SIG-M5 treated with dmso at 0.1 percent for 504 hours (cell line): ENCODE data around the gene ZNF529.
"Not testable (repeated sequence)": the region's sequence is repeated elsewhere in the genome, so short reads cannot be mapped to it uniquely, and the experiment has no call there.

Experiments
- DNase-seq: peaks from one replicate; lab custom pipeline; 2025; ENCODE audit not compliant: unreplicated experiment; lab: John Stamatoyannopoulos, UW

The ZNF529 gene

GRCh38 chr19:36573020-36573894 lies at the start of gene ZNF529:
ZNF529 (minus strand) TSS chr19:36573292; CDS start chr19:36572346, 946 bp downstream.
- DNase-seq: peak; percentile 88

DNA sequence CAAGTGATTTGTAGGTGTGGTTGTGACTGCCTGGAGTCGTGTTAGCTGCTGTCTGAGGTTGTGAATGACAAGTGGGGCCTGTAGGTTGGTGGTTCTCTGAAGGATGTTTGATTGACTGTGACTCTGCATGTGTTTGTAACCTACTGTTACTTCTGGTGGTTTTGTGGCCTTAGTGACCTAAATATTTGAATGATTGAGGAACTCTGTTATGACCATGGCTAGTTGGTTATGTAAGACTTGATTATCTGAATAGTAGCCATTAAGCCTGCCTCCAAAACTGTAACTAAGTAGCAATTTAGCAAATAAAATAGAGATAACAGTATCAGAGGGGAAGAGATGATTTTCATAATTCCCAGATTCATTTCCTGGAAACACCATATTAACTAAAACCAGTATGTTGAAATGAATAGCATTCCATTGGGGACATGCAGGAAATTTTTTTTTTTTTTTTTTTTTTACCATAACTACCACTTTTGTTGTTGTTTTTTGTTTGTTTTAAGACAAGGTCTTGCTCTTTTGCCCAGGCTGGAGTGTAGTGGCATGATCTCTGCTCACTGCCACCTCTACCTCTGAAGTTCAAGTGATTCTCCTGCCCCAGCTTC lies 32.9 kb upstream of the ZNF529 start:
- DNase-seq: no peak

GRCh38 chr19:36605101-36605876 lies 32.2 kb upstream of the ZNF529 start, which contains the start of gene ZNF382:
ZNF382 (plus strand) TSS chr19:36605313; CDS start chr19:36609915, 4,602 bp downstream.
- DNase-seq: no peak

- no peak for DNase-seq
These were observed 31.6 kb upstream of the ZNF529 start for GRCh38 chr19:36604656-36605100.

DNA sequence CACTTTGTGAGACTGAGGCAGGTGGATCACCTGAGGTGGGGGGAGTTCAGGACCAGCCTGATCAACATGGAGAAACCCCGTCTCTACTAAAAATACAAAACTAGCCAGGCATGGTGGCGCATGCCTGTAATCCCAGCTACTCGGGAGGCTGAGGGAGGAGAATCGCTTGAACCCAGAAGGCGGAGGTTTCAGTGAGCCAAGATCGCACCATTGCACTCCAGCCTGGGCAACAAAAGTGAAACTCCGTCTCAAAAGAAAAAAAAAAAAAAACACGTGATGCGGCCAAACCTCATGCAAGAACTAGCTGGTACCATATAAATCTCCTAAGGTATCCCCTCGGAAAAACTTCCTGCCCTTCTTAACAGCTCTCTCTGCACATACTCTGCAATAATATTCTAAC lies 29.6 kb upstream of the ZNF529 start:
- DNase-seq: not testable (repeated sequence)

DNA sequence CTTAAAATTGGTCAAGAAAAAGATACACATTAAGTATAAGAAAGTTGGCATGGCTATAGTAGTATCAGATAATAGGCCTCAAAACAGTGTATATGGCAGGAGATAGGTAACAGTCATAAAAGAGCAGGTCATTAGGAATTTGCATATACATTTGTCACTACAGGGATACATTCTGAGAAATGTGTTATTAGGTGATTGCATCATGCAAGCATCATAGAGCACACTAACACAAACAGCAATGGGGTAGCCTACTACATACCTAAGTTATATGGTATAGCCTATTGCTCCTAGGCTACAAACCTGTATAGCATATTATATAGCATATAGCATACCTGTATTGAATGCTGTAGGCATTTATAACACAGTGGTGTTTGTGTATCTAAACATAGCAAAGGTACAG lies 6.2 kb upstream of the ZNF529 start:
- DNase-seq: no peak

DNA sequence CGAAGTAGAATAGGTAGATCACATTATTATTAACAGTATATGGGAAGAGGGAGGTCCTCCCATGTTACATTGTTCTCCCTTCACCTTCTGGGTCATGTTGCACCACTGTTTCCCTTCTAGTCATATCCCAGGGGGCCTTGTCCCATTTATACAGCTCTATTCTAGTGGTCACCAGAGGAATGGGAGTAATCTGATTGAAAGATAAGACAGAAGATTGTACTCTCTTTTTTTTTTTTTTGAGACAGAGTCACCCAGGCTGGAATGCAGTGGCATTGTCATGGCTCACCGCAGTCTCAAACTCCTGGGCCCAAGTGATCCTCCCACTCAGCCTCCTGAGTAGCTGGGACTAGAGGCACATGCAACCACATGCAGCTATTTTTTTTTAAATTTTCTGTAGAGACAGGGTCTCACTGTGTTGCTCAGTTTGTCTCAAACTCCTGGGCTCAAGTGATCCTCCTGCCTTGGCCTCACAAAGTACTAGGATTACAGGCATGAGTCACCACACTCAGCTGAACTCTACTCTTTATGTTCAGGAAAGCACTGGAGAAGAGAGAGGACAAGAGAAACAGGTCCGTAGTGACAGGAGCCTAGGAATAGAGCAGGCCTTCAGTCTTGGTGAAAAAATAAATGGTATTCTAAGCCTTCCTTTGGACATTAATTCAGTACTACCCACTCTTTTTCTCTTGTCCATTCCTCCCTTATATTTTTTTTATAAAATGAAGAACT lies 4.3 kb upstream of the ZNF529 start:
- no peak for DNase-seq

- DNase-seq: no peak
These were observed 1.6 kb upstream of the ZNF529 start for GRCh38 chr19:36574741-36575140.

DNA sequence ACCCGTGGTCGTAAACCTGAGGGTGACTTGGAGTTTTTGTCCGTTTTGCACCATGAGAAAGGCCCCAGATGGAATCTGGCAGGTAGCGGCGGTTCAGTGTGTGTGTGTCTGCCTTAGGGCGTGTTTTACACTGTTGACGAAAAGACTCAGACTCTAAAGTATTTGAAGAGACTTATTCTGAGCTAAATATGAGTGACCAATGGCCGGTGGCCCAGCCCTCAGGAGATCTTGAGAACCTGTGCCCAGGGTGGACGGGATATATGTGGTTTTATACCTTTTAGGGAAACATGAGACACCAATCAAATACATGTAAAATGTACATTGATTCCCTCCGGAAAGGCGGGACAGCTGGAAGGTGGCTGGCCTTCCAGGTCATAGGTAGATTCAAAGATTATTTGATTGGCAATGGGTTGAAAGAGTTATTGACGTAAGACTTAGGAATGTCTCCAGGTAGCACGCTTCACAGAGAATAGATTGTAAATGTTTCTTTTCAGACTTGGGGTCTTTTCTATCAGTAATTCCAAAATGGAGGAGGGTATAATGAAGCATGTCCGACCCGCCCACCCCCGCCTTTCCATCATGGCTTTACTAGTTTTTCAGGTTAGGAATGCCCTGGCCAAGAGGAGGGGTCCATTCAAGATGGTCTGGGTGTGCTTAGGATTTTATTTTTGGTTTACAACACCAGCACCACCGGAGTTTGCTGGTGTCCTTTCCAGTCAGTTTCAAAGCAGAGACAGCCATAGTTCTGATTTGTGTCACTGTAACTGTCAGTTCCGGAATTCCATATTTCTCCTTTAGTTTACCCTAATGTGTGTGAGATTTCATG lies 1.0 kb upstream of the ZNF529 start:
- DNase-seq: no peak

DNA sequence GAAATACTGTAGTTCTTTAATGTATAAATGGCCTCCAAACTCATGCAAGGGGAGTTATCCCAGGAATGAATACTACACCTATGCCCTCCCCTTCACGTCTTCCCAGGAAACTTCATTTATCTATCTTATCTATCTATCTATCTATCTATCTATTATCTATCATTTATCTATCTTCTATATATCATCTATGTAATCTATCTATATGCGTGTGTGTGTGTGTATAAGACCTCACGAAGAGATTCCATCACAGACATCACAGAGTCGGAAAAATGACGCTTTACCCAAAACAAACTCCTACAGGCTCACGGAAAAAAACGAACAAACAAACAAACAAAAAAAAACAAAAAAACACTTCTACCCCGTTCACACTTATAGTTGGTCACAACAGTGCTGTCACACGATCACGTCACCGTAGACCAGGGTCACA lies 486 bp downstream of the ZNF529 start:
- no peak for DNase-seq

DNA sequence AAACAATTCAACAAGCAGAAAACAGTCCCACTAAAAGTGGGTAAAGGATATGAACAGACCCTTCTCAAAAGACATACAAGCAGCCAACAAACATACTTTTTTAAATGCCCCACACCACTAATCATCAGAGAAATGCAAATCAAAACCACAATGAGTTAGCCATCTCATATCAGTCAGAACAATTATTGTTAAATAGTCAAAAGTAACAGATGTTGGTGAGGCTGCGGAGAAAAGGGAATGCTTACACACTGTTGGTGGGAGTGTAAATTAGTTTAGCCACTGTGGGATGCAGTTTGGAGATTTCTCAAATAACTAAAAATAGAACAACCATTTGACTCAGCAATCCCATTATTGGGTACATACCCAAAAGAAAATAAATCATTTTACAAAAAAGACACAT lies 8.7 kb downstream of the ZNF529 start:
- DNase-seq: no peak

GRCh38 chr19:36547001-36547732 lies 25.9 kb downstream of the ZNF529 start:
- DNase-seq: no peak

GRCh38 chr19:36528921-36529518 lies 44.1 kb downstream of the ZNF529 start:
- DNase-seq: no peak

GRCh38 chr19:36528194-36528920 lies 44.7 kb downstream of the ZNF529 start, which contains the start of gene ZNF260:
ZNF260 (minus strand) TSS chr19:36528271; CDS start chr19:36515238, 13,033 bp downstream.
- peak; percentile 89 for DNase-seq

DNA sequence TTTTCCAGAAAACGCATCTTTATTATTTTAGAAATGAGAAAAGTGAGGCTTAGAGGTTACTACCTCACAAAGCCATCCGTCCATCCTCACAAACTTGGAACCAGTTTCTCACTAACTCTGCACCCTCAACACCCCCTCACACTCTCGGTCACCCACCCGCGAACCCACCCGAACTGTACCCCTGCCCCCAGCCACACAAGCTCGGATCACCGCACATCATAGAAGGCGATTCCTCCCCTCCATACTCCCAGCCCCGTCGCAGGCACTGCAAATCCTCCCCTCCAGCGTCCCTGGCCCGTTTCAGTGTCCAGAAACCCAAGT lies 45.3 kb downstream of the ZNF529 start:
- no peak for DNase-seq

DNA sequence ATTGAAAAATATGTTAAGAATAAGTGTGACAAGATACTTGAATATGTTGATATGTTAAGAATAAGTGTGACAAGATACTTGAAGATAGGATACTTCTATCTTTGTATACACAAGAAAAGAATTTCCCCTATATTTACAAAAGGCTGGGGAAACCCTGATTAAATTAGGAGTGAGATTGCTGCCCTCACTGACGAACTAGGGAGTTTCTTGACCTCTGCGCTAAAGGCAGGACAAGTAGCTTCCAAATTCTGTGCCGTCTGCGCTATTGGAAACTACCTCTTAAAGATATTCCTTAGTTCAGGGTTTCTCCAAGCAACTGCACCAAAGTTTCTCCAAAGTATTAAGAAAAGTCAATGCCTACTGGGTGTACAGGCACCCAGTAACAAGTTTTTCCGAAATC lies 45.8 kb downstream of the ZNF529 start:
- DNase-seq: no peak

GRCh38 chr19:36526581-36526980 lies 46.5 kb downstream of the ZNF529 start:
- no peak for DNase-seq

- no peak for DNase-seq
These were observed 48.5 kb downstream of the ZNF529 start for GRCh38 chr19:36524617-36525016.
